Fibroblast of pulmonary artery (primary cell): ENCODE results near the gene RND2.
A peak's percentile ranks its signal among the peaks of the same experiment; 100 is the strongest.

ENCODE experiments used
- DNase-seq: peaks from one replicate; pipeline ENCODE4 v3.0.0-alpha.2; 2010; ENCODE audit warnings: low read depth
- H3K4me3 ChIP-seq: replicated peaks from 2 replicates; pipeline ENCODE4 v1.5.1; 2011; ENCODE audit warnings: low read depth, mild to moderate bottlenecking, control low read depth, low read length, moderate library complexity
- TF ChIP-seq, protein P1 (sequence below): IDR thresholded peaks from 2 replicates; pipeline ENCODE4 v1.5.1; 2011; ENCODE audit warnings: mild to moderate bottlenecking, control low read depth, low read length, inconsistent platforms; ENCODE audit errors: missing control alignments

RND2 gene

DNA sequence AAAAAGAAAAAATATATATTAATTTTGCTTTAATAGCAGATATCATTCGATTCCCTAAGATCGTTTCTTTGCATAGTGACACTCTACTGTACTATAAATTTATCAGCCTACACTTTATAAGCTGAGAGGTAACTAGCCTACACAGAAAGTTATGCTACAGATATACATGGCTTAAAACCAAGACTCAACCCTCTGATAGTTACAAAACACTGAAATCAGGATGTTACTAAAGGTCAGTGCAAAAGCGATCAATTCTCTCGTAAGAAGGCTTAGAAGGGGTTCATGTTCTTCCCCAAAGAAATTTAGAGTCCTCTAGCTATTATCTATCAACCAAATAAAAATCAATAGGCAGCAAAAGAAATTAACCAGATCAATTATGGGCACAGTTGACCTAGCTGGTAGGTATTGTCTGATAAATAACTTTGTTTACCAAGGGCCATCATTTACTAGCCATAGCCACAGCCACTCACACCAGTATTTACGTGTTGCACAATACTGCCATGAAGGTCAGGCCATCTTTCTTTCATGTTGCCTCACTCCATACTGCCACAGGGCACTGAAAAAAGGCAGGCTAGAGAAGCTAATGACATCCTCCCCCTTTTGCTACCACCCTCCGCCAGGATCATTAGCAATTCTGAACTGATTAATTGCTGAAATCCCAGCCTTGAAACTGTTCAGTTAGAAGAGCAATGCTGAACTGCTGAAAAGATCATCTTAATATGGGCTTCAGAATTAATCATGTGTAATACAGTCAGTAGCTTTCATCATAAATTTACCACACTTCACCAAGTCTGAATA, 43.7 kb downstream of the RND2 start:
- H3K4me3 ChIP-seq: no peak overlapping the region
- DNase-seq: peak; percentile 5
- TF ChIP-seq, protein P1, sequence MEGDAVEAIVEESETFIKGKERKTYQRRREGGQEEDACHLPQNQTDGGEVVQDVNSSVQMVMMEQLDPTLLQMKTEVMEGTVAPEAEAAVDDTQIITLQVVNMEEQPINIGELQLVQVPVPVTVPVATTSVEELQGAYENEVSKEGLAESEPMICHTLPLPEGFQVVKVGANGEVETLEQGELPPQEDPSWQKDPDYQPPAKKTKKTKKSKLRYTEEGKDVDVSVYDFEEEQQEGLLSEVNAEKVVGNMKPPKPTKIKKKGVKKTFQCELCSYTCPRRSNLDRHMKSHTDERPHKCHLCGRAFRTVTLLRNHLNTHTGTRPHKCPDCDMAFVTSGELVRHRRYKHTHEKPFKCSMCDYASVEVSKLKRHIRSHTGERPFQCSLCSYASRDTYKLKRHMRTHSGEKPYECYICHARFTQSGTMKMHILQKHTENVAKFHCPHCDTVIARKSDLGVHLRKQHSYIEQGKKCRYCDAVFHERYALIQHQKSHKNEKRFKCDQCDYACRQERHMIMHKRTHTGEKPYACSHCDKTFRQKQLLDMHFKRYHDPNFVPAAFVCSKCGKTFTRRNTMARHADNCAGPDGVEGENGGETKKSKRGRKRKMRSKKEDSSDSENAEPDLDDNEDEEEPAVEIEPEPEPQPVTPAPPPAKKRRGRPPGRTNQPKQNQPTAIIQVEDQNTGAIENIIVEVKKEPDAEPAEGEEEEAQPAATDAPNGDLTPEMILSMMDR: no peak

DNA sequence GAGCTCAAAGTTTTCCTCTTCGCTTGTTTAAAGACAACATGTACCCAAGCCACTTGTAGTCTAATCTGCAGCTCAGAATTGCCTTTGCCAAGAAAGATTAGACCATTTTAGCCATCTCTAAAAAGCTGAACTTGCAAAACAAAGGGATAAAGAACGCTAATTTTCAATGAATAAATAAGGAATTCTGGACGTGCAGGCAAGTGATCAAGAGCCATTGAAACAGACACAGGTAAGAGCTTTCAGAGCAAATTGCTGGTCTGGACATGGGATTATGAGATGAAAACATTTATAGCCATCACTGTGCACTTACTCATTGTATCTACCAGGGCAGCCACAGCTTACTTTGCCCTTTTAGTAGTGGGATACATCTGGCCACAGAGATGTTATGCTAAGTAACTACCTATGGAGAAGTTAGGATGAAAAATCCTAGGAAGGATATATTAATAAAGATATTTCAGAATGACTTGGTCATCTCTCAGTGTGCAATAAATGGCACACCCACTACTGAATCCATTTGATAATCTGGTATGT, 44.4 kb downstream of the RND2 start:
- no peak for DNase-seq
- no peak overlapping the region for H3K4me3 ChIP-seq
- TF ChIP-seq, protein P1: no peak

DNA sequence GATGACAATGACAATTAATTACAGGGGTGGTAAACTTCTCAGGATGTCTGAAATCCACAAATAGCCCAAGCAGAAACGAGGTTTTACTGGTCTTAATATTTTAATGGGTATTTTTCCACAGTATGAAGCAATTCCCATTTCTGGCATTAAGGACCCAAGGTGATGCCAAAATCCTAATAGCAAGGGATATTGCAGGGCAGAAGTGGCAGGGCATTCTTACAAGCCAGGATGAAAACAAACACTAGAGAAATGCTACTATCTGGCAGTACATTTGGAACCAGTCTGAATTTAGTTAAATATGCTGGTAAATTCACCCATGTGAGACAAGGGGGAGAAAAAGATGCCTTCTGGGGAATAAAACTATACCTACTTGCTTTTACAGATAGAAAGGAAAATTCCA, 45.2 kb downstream of the RND2 start:
- H3K4me3 ChIP-seq: no peak overlapping the region
- no peak for DNase-seq
- TF ChIP-seq, protein P1: no peak

DNA sequence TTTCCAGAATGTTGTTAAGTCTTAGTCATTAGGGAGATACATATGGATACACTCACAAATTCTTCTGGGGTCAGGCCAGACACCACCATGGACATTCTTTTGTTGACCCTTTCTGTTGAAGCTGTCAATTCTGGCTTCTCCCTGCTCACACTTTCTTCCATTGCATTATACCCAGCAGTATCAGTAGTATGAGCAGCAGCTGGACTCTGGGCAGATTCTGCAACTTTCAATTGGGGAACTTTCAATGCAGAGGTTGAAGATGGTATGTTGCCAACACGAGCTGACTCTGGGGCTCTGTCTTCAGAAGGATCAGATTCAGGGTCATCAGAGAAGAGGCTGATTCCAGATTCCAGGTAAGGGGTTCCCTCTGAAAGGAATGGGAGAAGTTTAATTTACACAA, 45.8 kb downstream of the RND2 start:
- H3K4me3 ChIP-seq: no peak overlapping the region
- no peak for DNase-seq
- TF ChIP-seq, protein P1: no peak

DNA sequence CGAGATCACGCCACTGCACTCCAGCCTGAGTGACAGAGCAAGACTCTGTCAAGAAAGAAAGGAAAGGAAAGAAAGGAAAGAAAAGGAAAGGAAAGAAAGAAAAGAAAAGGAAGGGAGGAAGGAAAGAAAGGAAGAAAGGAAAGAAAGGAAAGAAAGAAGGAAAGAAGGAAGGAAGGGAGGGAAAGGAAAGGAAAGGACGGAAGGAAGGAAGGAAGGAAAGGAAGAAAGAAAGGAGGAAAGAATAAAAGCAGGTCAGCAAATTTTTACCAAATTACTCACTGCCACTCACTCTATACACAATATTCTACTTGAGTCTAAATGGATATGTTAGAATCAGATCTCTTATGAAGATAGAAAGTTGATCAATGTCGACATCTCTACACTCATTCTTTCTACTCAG, 49.8 kb downstream of the RND2 start:
- TF ChIP-seq, protein P1: no peak
- no peak for DNase-seq
- no peak overlapping the region for H3K4me3 ChIP-seq

DNA sequence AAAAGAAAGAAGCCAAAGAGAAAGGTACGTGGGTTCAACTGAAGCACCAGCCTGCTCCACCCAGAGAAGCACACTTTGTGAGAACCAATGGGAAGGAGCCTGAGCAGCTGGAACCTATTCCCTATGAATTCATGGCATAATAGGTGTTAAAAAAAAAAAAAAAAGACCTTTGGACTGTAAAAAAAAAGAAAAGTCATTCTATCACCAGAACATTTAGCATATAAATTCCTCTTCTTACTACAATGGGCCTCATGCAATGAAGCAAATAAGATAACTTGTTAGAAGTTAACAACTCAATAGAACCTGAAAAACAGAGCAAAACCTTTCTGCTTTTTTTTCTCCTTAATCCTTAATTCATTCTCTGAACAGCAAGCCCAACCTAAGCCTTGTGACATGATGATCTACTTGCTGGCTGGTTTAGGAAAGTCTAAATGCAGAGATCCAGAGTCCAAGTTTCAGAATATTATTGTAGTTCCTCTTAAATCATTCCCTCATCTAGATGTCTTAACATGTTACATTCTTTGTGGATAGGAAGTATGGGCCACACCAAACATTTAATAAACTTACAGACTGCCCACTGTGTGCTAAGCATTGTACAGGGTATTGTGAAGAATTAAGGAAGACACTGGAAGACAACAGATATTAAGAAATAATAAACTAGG, 54.7 kb downstream of the RND2 start:
- no peak for DNase-seq
- TF ChIP-seq, protein P1: no peak
- H3K4me3 ChIP-seq: no peak overlapping the region
